ENCODE results near the gene QRICH1. TPM values are rescaled to one million over a fixed set of nuclear protein-coding genes. Genes with fewer than 3 reads are reported as not detected.
A peak's percentile ranks its signal among the peaks of the same experiment; 100 is the strongest.

QRICH1 gene
- total and polyA plus RNA-seq, 2 of the 13 experiments (the other 11 are each of a cell fraction or from before 2014, with no cell fraction given), result 52.6 to 102 TPM

- no peak for TF ChIP-seq TP53 (CRISPR knock-in tag; conservative IDR thresholded peaks at IDR 0.05)
- TF ChIP-seq MIXL1 (CRISPR knock-in tag; IDR thresholded peaks at IDR 0.05), result peak; percentile 42; the same call in 1 of the 2 replicates
- no peak for TF ChIP-seq TSC22D2 (CRISPR knock-in tag; IDR thresholded peaks at IDR 0.05; ENCODE audit: borderline replicate concordance)
- no peak for TF ChIP-seq ZNF468 (CRISPR knock-in tag; IDR thresholded peaks at IDR 0.05)
- TF ChIP-seq GABPB1 (CRISPR knock-in tag; IDR thresholded peaks at IDR 0.05), result peak; percentile 99
- TF ChIP-seq, protein P1, sequence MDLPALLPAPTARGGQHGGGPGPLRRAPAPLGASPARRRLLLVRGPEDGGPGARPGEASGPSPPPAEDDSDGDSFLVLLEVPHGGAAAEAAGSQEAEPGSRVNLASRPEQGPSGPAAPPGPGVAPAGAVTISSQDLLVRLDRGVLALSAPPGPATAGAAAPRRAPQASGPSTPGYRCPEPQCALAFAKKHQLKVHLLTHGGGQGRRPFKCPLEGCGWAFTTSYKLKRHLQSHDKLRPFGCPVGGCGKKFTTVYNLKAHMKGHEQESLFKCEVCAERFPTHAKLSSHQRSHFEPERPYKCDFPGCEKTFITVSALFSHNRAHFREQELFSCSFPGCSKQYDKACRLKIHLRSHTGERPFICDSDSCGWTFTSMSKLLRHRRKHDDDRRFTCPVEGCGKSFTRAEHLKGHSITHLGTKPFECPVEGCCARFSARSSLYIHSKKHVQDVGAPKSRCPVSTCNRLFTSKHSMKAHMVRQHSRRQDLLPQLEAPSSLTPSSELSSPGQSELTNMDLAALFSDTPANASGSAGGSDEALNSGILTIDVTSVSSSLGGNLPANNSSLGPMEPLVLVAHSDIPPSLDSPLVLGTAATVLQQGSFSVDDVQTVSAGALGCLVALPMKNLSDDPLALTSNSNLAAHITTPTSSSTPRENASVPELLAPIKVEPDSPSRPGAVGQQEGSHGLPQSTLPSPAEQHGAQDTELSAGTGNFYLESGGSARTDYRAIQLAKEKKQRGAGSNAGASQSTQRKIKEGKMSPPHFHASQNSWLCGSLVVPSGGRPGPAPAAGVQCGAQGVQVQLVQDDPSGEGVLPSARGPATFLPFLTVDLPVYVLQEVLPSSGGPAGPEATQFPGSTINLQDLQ (CRISPR knock-in tag; IDR thresholded peaks at IDR 0.05), result no peak
- TF ChIP-seq, protein P2, sequence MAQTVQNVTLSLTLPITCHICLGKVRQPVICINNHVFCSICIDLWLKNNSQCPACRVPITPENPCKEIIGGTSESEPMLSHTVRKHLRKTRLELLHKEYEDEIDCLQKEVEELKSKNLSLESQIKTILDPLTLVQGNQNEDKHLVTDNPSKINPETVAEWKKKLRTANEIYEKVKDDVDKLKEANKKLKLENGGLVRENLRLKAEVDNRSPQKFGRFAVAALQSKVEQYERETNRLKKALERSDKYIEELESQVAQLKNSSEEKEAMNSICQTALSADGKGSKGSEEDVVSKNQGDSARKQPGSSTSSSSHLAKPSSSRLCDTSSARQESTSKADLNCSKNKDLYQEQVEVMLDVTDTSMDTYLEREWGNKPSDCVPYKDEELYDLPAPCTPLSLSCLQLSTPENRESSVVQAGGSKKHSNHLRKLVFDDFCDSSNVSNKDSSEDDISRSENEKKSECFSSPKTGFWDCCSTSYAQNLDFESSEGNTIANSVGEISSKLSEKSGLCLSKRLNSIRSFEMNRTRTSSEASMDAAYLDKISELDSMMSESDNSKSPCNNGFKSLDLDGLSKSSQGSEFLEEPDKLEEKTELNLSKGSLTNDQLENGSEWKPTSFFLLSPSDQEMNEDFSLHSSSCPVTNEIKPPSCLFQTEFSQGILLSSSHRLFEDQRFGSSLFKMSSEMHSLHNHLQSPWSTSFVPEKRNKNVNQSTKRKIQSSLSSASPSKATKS (CRISPR knock-in tag; IDR thresholded peaks at IDR 0.05), result no peak
- TF ChIP-seq ZSCAN20 (CRISPR knock-in tag; IDR thresholded peaks at IDR 0.05; ENCODE audit: borderline replicate concordance), result no peak
- TF ChIP-seq NFIB (CRISPR knock-in tag; IDR thresholded peaks at IDR 0.05; ENCODE audit: borderline replicate concordance), result no peak
- TF ChIP-seq KMT2A (CRISPR knock-in tag; IDR thresholded peaks at IDR 0.05), result peak; percentile 62; the same call in 1 of the 2 replicates
- no peak for TF ChIP-seq ZNF577 (CRISPR knock-in tag; IDR thresholded peaks at IDR 0.05; ENCODE audit: borderline replicate concordance, low read depth)
- TF ChIP-seq ZNF253 (CRISPR knock-in tag; IDR thresholded peaks at IDR 0.05; ENCODE audit: borderline replicate concordance), result no peak
- TF ChIP-seq ZNF746 (CRISPR knock-in tag; IDR thresholded peaks at IDR 0.05), result no peak
- TF ChIP-seq FIP1L1 (IDR thresholded peaks at IDR 0.05; ENCODE audit: borderline replicate concordance, insufficient read depth, low read depth, low read length), result no peak
- no peak for TF ChIP-seq ZNF382 (CRISPR knock-in tag; IDR thresholded peaks at IDR 0.05; ENCODE audit: borderline replicate concordance)
- peak; percentile 53; the same call in 1 of the 2 replicates for TF ChIP-seq DRAP1 (CRISPR knock-in tag; IDR thresholded peaks at IDR 0.05)
- TF ChIP-seq ZNF512 (CRISPR knock-in tag; IDR thresholded peaks at IDR 0.05), result 0 out of 2 replicates have a peak, but pooled peaks have one; percentile 8
- peak; percentile 80; the same call in 1 of the 2 replicates for TF ChIP-seq MXD3 (CRISPR knock-in tag; IDR thresholded peaks at IDR 0.05)
- peak; percentile 88 for TF ChIP-seq FOXK2 (IDR thresholded peaks at IDR 0.05)
- peak; percentile 50 for TF ChIP-seq TEAD3 (CRISPR knock-in tag; optimal IDR thresholded peaks at IDR 0.05; ENCODE audit: borderline replicate concordance)
- TF ChIP-seq NPAS2 (CRISPR knock-in tag; IDR thresholded peaks at IDR 0.05; ENCODE audit: borderline replicate concordance), result no peak
- TF ChIP-seq DNMT1 (CRISPR knock-in tag; IDR thresholded peaks at IDR 0.05), result 0 out of 2 replicates have a peak, but pooled peaks have one; percentile 21
- no peak for TF ChIP-seq NFRKB (IDR thresholded peaks at IDR 0.05)
Observed at GRCh38 chr3:49120438-49121131, 26.7 kb upstream of the QRICH1 start, which contains the start of gene USP19 (continued).

Measured in HepG2 (cell line).